Mesodermal cell (in vitro differentiated cells): ENCODE results near the gene RUVBL2.
"Not testable (repeated sequence)": the region's sequence is repeated elsewhere in the genome, so short reads cannot be mapped to it uniquely, and the experiment has no call there.

Source experiments
- H3K27ac ChIP-seq: 2 replicates; pipeline ENCODE4 v1.7.0; 2013; ENCODE audit warnings: mild to moderate bottlenecking, low read depth, low read length, moderate library complexity; ENCODE audit not compliant: severe bottlenecking
- H3K36me3 ChIP-seq: 2 replicates; pipeline ENCODE4 v1.7.1; 2013; ENCODE audit warnings: mild to moderate bottlenecking, low read length, moderate library complexity; ENCODE audit not compliant: control insufficient read depth, insufficient read depth
- H3K4me1 ChIP-seq: one replicate; pipeline ENCODE4 v1.7.1; 2013; ENCODE audit warnings: mild to moderate bottlenecking, low read length; ENCODE audit not compliant: insufficient read depth, control insufficient read depth, poor library complexity, severe bottlenecking
- H3K4me3 ChIP-seq: 2 replicates; pipeline ENCODE4 v1.7.0; 2013; ENCODE audit warnings: low read length, control low read depth, mild to moderate bottlenecking; ENCODE audit not compliant: insufficient read depth, poor library complexity, severe bottlenecking; ENCODE audit errors: extremely low read depth
- H3K9me3 ChIP-seq: 2 replicates; pipeline ENCODE4 v1.7.1; 2013; ENCODE audit warnings: mild to moderate bottlenecking, low read length, moderate library complexity; ENCODE audit not compliant: control insufficient read depth
- WGBS, 2 experiments: methylation state at CpG; one replicate each; pipeline ENCODE4 v1.1.5; 2013; ENCODE audit warnings: missing lambda C conversion rate in 2 of 2; ENCODE audit not compliant: insufficient coverage in 2 of 2; 5-methylcytosine and 5-hydroxymethylcytosine counted together

RUVBL2 gene

DNA sequence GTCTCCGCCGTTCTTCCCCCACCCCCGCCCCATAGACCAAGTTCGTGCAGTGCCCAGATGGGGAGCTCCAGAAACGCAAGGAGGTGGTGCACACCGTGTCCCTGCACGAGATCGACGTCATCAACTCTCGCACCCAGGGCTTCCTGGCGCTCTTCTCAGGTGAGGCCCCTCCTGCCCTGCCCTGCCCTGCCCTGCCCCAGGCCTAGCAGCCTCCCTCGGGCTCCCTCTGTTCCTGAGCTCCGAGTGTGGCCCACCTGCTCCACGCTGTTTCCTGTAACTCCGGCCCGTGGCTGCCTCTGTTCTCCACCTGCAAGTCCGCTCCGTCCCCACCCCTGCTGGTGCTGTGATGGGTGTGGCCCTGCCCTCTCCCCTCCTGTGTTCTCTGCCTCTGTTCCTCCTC, 16.8 kb downstream of the RUVBL2 start:
- Histone ChIP-seq H3K4me1 (no peaks in the 10 kb centered on the region), H3K9me3 (no peaks in the 10 kb centered on the region), H3K4me3 (no peak overlapping the region), H3K36me3 (peaks cover 70% of the 10 kb centered on the region), H3K27ac (no peak overlapping the region)
- WGBS, 2 experiments, result 91 to 95% methylated on average over 17 to 18 of the region's 18 CpGs

DNA sequence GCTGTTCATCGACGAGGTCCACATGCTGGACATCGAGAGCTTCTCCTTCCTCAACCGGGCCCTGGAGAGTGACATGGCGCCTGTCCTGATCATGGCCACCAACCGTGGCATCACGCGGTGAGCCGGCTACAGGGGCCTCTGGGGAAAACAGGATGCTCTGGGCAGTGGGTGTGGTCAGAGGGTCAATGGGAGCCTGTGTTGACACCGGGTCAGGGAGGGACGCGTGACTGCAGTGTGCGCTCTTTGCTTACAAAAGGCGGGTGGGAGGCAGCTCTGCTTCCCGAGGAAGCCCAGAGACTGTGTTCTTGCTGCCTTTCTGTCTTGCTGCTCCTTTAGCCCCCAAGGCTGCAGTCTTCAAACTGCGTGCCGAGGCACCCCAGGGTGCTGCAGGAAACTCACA, 17.5 kb downstream of the RUVBL2 start:
- peaks cover 69% of the 10 kb centered on the region for H3K36me3 ChIP-seq
- H3K9me3 ChIP-seq, result no peaks in the 10 kb centered on the region
- no peaks in the 10 kb centered on the region for H3K4me1 ChIP-seq
- WGBS, 2 experiments, result 87 to 89% methylated on average over 12 to 17 of the region's 17 CpGs
- no peak overlapping the region for H3K27ac ChIP-seq
- H3K4me3 ChIP-seq, result no peak overlapping the region

DNA sequence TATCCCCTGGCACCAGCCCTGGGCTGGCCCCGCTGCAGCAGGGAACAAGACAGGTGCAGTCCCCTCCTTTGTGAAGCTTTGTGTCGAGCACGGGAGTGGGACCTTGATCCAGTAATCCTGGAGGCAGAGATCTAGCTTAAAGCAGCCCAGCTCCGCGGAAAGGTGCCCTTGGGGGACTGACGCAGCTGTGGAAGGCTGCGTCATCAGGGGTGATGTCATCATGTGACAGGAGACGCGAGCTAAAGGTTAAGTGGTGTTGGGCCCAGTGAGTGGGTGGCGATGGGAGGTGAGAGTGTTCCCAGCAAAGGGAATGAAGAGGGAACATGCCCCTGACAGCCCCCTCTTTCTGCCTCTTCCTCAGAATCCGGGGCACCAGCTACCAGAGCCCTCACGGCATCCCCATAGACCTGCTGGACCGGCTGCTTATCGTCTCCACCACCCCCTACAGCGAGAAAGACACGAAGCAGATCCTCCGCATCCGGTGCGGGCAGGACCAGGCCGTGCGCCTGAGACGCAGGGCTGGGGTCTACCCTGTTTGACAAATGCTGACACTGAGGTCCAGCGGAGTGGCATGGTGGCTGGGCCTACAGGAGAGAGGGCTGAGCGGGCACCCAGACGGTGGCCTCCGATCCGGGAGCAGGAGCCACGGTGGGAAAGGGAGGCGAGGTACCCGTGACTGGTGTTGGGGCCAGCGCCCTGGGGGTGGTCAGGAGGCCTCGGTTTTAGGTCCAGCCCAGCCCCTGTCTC, 20.6 kb downstream of the RUVBL2 start:
- Histone ChIP-seq H3K4me3 (no peak overlapping the region), H3K9me3 (no peaks in the 10 kb centered on the region), H3K27ac (no peak overlapping the region), H3K36me3 (peaks cover 55% of the 10 kb centered on the region), H3K4me1 (no peaks in the 10 kb centered on the region)
- 95 to 96% methylated on average over 29 to 30 of the region's 32 CpGs for WGBS, 2 experiments

DNA sequence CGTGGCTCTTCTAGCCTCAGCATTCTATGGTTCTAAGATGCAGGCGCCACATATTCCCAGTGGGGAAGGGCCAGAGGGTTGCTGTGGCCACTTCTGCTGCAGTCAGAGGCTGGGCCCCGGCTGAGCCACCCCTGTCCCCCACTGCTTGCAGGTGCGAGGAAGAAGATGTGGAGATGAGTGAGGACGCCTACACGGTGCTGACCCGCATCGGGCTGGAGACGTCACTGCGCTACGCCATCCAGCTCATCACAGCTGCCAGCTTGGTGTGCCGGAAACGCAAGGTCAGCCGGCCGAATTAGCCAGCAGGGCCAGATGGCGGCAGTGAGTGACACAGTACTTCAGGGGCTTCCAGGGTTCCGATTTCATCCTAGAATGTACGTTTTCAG, 21.2 kb downstream of the RUVBL2 start:
- WGBS, 2 experiments, result 92 to 95% methylated on average over 17 to 18 of the region's 18 CpGs

DNA sequence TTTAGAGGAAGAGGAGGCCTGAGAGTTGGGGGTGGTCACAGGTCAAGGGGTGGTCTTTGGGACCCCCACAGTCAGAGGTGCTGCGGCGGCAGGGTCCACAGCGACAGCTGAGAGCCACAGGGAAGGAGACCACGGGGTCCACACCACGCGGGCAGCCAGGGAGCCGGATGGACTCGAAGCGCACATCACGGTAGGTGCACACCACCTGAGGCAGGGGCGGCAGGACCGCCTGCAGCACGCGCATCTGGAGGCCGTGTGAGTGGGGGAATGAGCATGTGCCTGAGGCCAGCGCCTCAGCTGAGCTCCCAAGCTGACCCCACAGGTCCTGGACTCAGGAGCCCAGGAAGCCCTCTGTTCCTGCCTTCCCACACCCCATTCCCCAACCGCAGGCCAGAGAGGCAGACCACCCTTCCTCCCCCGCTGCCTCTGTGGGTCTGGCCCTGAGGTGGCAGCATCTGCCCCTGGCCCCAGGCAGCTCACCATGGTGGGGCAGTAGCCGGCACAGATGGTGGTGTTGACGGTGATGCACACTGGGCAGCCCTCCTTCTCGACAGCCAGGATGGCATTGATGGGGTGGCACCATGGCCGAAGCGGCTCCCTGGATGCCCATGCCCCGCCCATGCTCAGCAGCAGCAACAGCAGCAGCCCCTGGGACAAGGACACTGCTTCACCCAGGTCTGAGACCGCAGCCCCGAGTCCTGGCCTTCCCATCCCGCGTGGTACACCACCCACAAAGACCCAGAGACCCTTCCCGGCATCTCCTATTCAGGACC, 22.6 kb downstream of the RUVBL2 start:
- Histone ChIP-seq H3K9me3 (no peaks in the 10 kb centered on the region), H3K36me3 (peaks cover 37% of the 10 kb centered on the region), H3K4me1 (peaks cover 3% of the 10 kb centered on the region), H3K4me3 (no peak overlapping the region), H3K27ac (no peak overlapping the region)
- 95 to 98% methylated on average over 16 to 17 of the region's 29 CpGs for WGBS, 2 experiments

More for the DNA sequence above, 21.2 kb downstream of the RUVBL2 start:
- peaks cover 51% of the 10 kb centered on the region for H3K36me3 ChIP-seq
- H3K4me3 ChIP-seq, result no peak overlapping the region
- H3K9me3 ChIP-seq, result no peaks in the 10 kb centered on the region
- no peaks in the 10 kb centered on the region for H3K4me1 ChIP-seq
- no peak overlapping the region for H3K27ac ChIP-seq

DNA sequence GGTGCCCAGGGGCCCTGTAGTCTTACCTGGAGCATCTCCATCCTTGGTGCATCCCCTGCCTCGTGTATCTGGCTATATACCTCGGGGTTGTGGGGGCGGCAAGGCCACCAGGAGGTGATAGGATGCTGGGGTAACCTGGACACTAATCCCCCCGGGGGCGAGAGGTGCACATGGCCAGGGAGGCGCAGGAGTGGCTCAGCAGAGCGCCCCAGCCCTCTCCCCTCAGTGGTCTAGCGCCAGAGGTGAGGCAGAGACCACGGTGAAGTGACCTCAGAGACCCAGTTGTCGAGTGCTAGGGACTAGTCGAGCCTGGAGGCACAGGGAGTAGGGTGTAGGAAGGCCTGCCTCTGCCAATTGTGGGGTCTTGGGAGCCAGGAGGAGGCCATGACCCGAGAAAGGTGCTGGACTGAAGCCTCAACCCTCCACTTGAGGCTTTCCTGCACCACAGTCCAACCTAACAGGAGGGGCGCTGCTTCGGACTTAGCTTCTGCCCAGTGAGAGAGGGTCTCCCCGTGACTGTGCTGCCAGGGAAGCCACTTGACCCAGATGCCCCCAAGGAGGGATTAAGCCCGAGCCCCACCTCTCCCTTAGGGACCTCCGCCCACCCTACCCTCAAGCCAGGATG, 23.5 kb downstream of the RUVBL2 start, which contains the start of gene LHB:
LHB (minus strand) TSS at position 51 of the 625 bp plus-strand sequence; CDS start at position 41, 10 bp downstream.
- H3K4me1 ChIP-seq, result peaks cover 5% of the 10 kb centered on the region

DNA sequence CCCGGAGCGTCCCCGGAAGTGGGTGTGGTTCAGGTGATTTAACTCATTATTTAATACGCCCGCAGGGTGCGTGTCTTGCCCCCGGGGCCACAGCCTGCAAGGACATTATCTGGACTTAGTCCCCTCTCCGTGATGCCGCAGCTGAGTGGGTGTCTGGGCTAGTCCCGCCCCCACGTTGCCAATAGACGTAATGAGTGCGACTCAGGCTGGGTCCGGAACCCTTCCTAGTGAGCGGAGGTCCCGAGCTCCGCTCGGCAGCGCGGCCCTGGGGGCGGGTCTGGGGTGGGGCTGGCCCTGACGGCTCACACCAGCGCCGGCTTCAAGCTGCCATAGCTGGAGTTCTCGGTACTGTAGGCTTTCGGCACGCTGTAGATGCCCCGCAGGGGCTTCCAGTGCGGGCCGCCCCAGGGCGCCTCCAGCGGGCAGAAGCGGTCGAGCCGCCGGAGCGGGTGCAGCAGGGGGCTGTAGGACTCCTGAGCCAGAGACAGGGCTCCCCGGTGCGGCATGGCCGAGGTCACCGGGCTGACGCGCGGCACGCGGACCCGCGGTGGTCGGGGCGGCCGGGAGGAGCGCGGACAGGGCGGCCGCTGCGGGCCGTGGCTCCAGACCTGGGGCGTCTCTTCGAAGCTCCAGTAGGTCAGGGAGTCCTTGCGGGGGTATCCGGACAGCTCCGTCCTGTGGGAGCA, 24.1 kb downstream of the RUVBL2 start:
- 5 to 9% methylated on average over 49 to 59 of the region's 62 CpGs for WGBS, 2 experiments
- H3K36me3 ChIP-seq, result peaks cover 25% of the 10 kb centered on the region
- no peak overlapping the region for H3K27ac ChIP-seq
- no peaks in the 10 kb centered on the region for H3K9me3 ChIP-seq
- peak overlapping the region; percentile 26 for H3K4me3 ChIP-seq
- peaks cover 5% of the 10 kb centered on the region for H3K4me1 ChIP-seq

More for the DNA sequence above, 23.5 kb downstream of the RUVBL2 start, which contains the start of gene LHB:
- no peaks in the 10 kb centered on the region for H3K9me3 ChIP-seq
- H3K36me3 ChIP-seq, result peaks cover 32% of the 10 kb centered on the region
- H3K4me3 ChIP-seq, result peak within 1 kb of the TSS; percentile 26
- no peak within 1 kb of the TSS for H3K27ac ChIP-seq
- WGBS, 2 experiments, result 73 to 78% methylated on average over 12 of the region's 17 CpGs

DNA sequence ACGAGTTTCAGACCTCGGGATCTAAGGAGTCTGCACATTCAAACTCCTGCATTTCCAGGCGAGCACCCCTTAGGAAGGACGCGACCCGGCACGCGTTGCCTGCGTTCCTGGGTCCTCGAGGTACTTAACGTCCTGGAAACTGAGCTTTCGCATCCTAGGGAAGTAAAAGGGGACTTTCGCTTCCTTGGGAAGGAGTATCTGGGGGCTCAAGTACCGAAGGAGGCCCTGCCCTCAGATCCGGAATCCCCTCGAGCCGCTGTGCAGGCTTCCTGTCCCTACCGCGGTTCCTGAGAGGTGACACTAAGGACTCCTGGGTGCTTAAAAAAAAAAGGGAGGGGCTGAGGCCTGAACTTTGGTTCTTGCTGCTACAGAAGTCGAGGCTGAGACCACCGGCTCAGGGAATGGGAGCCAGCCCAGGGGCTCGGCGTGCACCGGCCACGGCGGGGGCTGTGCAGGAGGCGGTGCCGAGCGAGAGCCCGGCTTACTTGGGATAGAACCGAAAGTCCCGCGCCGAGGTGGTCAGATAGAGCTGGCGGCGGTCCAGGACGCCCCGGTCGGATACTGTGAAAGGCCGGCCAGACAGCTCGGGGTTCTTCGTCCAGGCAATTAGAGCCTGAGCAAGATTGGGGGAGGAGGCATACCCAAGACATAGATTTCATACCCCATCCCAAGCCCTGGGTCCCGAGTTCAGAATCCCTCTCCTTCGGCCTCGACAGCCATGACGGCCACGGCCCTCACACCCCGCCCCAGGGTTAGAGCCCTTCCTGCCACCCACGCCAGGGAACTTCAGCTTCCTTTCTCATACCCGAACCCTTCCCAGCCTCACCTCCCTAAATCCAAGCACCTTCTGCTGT, 24.9 kb downstream of the RUVBL2 start:
- Histone ChIP-seq H3K36me3 (peaks cover 21% of the 10 kb centered on the region), H3K4me3 (peak overlapping the region; percentile 26)
- not testable (repeated sequence) for H3K27ac ChIP-seq, H3K9me3 ChIP-seq, H3K4me1 ChIP-seq
- WGBS, 2 experiments, result 53 to 62% methylated on average over 29 to 32 of the region's 50 CpGs

DNA sequence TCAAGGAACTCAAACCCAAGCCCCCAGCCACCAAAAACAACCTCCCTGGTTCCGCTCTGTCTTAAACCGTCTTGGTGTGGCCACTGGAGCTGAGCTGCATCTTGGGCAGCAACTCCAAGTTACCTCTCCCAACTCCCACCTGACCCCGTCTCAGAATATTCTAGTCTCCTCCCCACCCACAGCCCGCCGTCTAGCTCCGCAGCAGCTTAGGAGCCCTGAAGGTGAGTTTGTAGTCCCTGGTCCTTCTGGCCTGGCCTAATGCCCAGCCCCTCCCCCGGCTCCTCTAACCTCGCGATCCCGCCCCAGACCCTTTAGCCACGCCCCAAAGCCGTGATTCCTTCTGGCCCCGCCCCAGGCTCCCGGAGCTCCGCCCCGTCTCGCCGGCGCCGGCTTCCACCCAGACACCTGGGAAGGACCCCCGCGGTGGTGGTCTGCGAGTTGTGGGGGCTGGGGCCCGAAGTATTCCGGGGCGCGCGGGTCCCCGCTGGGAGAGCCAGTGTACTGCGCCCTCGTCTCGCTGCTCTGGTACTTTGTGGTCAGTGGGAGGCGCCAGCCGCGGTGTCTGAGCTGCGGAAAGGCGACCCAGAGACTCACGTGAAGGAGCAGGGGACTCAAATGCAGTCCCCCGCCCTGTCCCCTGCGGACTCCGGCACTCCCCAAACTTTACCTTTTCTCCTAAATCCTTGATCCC, 25.7 kb downstream of the RUVBL2 start:
- Histone ChIP-seq H3K36me3 (peaks cover 15% of the 10 kb centered on the region), H3K4me1 (peaks cover 5% of the 10 kb centered on the region), H3K27ac (no peak overlapping the region), H3K9me3 (no peaks in the 10 kb centered on the region), H3K4me3 (no peak overlapping the region)
- 77 to 78% methylated on average over 38 of the region's 41 CpGs for WGBS, 2 experiments
